HG03520 (cell line): ENCODE results near the gene TARBP2.
A peak's percentile ranks its signal among the peaks of the same experiment; 100 is the strongest.
"Not testable (repeated sequence)": the region's sequence is repeated elsewhere in the genome, so short reads cannot be mapped to it uniquely, and the experiment has no call there.

Source experiments
- ATAC-seq: cut with Tn5 transposase; IDR thresholded peaks from one replicate; pipeline ENCODE4 v1.9.1; 2021; ENCODE audit warnings: mild to moderate bottlenecking, moderate library complexity; ENCODE audit not compliant: unreplicated experiment

The TARBP2 gene

GRCh38 chr12:53474077-53474476, 27.0 kb upstream of the TARBP2 start:
- ATAC-seq, result no peak

- ATAC-seq, result no peak
Observed at GRCh38 chr12:53474819-53475218, 26.3 kb upstream of the TARBP2 start.

GRCh38 chr12:53476769-53477209, 24.3 kb upstream of the TARBP2 start:
- no peak for ATAC-seq

- ATAC-seq, result no peak
Observed at GRCh38 chr12:53478865-53479264, 22.2 kb upstream of the TARBP2 start.

- no peak for ATAC-seq
Observed at GRCh38 chr12:53479331-53479730, 21.8 kb upstream of the TARBP2 start.

GRCh38 chr12:53480491-53481442, 20.3 kb upstream of the TARBP2 start:
- ATAC-seq, result no peak

GRCh38 chr12:53481458-53481857, 19.6 kb upstream of the TARBP2 start:
- ATAC-seq, result not testable (repeated sequence)

GRCh38 chr12:53481939-53482586, 19.0 kb upstream of the TARBP2 start:
- no peak for ATAC-seq

- no peak for ATAC-seq
Observed at GRCh38 chr12:53482626-53483168, 18.4 kb upstream of the TARBP2 start.

GRCh38 chr12:53483225-53483978, 17.7 kb upstream of the TARBP2 start:
- no peak for ATAC-seq

- ATAC-seq, result no peak
Observed at GRCh38 chr12:53483979-53484377, 17.1 kb upstream of the TARBP2 start.

GRCh38 chr12:53484686-53485575, 16.2 kb upstream of the TARBP2 start:
- no peak for ATAC-seq

GRCh38 chr12:53485955-53486735, 14.9 kb upstream of the TARBP2 start:
- no peak for ATAC-seq

- no peak for ATAC-seq
Observed at GRCh38 chr12:53486736-53487487, 14.2 kb upstream of the TARBP2 start.

- no peak for ATAC-seq
Observed at GRCh38 chr12:53489242-53489864, 11.7 kb upstream of the TARBP2 start.

GRCh38 chr12:53492188-53492587, 8.9 kb upstream of the TARBP2 start:
- no peak for ATAC-seq

GRCh38 chr12:53492830-53493609, 8.1 kb upstream of the TARBP2 start:
- peak; percentile 77 for ATAC-seq
